GM21390 (cell line): ENCODE results near the gene VWA5B1.
"Not testable (repeated sequence)": the region's sequence is repeated elsewhere in the genome, so short reads cannot be mapped to it uniquely, and the experiment has no call there.

Source experiments
- ATAC-seq: cut with Tn5 transposase; IDR thresholded peaks from one replicate; pipeline ENCODE4 v1.9.1; 2021; ENCODE audit not compliant: unreplicated experiment

VWA5B1 gene, protein sequence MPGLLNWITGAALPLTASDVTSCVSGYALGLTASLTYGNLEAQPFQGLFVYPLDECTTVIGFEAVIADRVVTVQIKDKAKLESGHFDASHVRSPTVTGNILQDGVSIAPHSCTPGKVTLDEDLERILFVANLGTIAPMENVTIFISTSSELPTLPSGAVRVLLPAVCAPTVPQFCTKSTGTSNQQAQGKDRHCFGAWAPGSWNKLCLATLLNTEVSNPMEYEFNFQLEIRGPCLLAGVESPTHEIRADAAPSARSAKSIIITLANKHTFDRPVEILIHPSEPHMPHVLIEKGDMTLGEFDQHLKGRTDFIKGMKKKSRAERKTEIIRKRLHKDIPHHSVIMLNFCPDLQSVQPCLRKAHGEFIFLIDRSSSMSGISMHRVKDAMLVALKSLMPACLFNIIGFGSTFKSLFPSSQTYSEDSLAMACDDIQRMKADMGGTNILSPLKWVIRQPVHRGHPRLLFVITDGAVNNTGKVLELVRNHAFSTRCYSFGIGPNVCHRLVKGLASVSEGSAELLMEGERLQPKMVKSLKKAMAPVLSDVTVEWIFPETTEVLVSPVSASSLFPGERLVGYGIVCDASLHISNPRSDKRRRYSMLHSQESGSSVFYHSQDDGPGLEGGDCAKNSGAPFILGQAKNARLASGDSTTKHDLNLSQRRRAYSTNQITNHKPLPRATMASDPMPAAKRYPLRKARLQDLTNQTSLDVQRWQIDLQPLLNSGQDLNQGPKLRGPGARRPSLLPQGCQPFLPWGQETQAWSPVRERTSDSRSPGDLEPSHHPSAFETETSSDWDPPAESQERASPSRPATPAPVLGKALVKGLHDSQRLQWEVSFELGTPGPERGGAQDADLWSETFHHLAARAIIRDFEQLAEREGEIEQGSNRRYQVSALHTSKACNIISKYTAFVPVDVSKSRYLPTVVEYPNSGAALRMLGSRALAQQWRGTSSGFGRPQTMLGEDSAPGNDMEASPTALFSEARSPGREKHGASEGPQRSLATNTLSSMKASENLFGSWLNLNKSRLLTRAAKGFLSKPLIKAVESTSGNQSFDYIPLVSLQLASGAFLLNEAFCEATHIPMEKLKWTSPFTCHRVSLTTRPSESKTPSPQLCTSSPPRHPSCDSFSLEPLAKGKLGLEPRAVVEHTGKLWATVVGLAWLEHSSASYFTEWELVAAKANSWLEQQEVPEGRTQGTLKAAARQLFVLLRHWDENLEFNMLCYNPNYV

DNA sequence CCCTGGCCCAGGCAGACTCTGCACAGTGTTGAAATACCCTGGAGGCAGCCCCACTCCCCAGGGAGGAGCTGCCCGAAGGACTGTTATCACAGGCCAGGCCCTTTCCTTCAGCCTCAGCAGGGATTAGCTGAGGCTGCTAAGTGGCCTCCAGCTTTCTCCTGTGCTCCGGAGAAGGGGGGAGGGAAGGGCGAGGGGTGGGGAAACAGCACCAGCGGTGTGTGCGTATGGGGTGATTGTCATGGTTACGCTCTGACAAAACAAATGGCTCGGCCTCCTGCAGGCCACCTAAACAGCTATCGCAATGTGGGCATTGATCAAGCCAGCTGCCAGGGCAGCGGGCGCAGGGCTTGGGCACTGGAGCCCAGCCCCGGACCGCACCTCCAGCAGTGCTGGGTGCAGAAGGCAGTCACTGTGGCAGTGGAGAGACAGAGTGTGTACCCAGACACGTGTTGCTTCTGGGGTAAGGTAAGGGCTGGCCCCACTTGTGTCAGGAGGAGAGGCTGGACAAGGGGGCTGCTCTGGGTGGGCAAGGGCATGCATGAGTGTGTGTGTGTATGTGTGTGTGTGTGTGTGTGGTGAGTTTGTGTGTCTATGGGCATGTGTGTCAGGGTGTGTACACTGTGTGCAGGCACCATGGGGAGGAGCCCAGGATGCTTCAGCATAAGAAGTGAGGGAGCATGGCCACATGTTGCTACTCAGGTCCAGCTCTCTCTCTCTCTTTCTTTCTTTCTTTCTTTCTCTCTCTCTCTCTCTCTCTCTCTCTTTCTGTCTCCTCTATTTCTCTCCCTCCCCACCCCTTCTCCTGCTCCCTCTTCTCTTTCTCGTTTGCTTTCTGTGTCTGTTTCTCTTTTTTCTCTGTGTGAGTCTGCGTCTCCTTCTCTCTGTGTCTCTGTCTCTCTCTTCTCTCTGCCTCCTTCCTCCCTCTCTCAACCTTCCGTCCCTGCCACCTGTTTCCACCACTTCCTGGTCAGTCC is at the start of gene VWA5B1:
TSS of gene VWA5B1 (plus strand) at position 252 of the 974 bp plus-strand sequence. CDS start 19,727 bp downstream, outside the sequence.
- ATAC-seq, result no peak

DNA sequence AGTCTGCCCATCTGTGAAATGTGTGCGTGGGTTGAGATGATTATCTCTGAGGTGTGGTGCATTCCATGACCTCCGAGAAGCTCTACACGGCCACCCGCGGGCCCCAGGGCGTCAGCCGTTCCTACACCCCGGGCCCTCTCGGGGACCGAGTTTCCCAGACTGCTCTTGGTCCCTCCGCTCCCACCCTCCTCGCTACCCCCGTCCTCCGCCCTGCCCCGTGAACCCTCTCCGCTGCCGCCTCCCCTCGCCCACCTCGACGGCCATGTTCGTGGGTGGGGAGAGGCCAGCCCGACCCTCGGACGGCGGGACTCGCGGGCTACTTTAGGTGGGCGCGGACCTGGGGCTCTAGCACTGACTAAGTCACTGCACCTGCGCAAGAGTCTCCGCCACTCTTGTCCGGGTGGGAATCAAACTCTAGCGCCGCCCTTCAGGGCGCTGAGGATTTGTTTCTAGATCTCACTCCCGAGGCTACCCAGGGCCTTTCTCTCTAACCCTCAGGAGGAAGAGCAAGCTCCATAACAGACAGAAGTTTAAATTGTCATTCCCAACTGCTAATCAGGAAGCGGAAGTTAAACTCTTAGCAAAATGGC is 47.7 kb upstream of the VWA5B1 start:
- no peak for ATAC-seq

DNA sequence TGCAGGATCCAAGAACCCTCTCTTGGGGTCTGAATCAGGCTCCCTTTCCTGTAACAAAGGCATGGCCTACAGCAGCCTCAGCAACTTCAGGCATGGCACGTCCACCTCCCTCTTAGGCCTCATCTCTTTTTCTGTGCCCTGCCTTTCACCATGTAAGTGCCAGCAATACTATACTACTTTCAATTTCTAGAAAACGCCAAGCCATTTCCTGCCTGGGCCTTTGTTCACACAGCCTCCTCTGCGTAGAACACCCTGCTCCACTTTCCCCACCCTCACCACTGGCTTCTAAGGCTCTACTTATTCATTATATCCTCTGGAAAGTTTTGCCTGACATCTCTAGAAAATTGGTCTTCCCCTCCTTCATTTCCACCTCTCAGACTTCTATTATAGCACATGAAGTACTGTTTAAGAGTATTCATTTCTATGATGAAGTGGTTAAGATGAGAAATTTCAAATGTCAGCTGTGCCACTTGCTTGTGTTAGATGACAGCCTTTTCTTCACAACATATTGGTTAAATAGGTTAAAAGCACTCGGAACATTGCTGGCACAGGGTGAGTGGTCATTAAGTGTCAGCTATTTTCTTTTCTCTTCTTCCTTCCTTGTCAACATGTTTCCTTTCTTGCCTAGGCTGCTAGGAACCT is 41.6 kb upstream of the VWA5B1 start:
- ATAC-seq, result no peak

DNA sequence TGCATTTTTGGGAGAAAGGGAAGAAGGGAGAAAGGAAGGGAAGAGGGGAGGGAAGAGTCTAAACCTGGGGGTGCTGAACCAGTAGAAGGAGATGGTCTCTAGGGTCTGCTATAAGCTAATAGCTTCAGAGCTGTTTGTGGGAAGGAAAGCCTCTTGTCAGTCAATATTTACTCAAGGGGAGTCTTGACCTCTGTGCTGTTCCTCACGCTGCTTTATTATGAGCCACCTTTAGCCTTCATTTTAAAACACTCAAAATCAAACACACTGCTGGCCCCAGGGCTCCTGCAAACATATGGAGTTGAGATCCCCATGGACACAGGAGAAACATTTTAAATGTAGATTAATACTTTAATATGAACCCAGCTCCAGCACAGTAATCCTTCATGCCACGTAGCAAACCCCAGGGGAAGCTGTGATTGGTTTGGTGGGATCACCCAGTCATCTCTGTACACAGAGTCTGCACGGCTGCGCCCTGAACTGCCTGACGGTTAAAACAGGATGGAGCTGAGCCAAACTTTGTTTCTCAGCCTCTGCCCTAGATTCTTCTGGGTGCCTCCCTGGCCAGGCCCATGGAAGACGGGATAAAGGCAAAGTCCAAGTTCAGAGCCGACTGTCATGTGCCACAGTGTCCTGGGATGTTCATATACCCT is 40.2 kb upstream of the VWA5B1 start:
- no peak for ATAC-seq

DNA sequence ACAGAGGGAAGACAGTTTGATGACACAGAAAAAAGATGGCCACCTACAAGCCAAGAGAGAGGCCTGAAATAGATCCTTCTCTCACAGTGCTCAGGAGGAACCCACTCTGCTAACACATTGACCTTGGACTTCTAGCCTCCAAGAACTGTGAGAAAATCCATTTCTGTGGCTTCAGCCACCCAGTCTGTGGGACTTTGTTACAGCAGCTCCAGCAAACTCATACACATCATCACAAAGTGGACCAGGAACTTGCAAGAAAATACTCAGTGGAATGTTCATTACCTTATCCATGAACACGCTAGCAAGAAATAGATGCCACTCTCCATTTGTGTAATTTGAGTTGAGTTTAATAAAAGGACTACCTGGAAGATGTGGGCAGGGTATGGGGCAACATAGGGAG is 38.1 kb upstream of the VWA5B1 start:
- no peak for ATAC-seq

DNA sequence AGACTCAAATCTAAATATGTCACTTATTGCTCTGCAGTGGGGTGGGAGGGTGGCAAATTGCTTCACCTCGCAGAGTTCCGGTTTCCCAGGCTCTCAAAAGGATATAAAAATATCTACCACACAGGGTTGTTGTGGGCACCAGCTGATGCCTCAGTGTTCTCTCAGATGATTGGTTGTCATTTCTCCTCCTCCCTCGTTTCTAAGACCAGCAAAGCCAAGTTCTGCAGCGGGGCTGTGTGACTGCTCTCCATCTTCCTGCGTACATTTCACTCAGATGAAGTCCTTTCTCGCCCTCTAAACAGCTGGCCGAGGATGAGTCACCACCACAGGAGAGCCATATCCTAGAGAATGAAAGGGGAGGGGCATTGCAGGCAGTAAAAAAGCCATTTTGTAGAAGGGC is 35.0 kb upstream of the VWA5B1 start:
- no peak for ATAC-seq

DNA sequence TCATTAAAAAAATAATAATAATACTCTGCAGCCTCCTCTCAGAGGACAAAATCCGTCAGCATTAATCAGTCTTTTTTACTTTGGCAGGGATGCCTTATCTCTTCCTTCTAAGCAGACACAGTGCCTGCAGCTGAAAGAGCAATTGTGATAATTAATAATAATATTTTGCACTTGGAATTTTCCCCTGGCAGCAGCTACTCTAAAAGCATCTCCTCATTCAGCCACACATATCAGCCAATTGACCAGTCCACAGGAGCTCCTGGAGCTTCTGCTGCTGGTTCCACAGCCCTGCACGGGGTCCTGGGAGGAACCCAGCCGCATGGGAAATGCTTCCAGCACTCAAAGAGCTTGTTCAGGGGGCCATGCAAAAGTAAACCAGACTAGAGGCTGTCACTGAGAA is 31.0 kb upstream of the VWA5B1 start:
- ATAC-seq, result no peak

DNA sequence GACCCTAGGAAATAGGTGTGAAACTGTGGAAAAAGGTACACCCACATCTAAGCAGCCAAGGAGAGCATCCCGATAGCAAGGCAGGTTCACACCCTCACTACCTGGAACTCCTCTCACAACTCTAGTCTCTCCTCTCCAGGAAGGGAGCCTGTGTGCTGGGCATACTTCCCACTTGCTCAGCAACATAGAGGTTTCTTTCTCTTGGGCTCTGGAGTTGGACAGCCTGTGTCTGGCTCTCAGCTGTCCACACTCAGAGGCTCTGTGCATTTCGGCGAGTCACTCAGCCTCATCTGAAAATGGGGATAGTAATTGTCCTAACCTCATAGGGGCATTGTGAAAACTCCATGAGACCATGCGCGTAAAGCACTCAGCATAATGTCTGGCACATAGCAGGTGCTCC is 29.6 kb upstream of the VWA5B1 start:
- no peak for ATAC-seq

DNA sequence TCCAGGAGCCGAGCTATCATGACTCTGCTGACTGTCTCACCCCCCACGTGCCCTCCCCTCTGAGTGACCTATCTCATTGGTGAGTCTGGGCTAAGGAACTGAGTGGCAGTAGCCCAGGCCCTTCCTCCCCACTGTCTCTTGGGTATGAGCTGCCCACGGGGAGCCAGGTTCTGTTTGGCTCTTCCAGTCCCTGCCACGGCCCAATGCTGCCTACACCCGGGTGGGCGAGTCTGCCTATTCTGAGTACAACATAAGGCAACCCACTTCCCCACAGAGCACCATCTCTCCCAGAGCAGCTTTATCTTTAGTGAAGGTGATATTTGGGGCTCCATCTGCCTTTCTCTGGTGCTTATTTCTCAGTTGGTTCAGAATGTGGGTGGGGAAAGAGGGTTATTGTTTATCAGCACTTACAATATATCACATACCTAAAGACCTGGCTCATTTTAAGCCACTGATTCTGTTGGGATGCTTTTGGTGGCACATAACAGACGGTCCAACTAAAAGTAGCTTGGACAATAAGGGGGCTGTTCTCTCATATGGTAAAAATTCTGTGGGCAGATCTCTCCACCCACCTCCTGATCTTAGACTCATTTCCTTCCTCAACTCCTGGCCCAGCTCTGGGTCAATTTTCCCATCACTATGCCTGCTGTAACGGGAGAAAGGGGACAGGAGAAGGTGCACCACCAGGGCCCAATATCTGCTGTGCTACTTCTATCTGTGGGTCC is 27.7 kb upstream of the VWA5B1 start:
- ATAC-seq, result no peak

DNA sequence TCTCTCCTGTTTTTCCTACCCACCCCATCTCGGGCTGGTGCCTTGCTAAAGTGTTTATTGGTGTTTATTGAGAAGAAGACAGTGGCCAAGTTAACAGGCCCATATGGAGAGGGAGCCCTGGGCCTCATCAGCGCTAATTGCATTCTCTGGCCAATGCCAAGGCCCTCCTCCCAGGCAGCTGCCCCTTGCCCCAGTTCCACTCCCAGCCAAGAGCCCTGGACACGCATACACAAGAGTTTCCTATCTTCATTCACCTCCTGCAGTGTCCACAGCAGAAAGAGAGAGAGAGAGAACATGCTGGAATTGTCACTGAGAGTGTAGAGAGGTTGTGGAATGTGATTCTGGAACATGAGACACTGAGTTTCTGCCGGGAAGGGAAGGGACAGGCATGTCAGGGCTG is 25.4 kb upstream of the VWA5B1 start:
- no peak for ATAC-seq

DNA sequence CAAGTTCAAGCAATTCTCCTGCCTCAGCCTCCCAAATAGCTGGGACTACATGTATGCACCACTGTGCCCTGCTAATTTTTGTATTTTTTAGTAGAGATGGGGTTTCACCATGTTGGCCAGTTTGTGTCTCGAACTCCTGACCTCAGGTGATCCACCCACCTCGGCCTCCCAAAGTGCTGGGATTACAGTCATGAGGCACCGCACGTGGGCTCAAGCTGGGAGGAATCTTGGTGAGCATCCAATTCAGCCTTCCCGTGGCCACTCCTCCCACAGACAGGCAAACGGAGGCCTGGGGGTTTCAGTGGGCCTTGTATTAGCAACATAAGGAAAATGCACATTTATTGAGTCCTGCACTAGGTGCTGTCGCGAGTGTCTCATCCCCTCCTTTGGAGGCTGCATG is 24.5 kb upstream of the VWA5B1 start:
- ATAC-seq, result no peak

DNA sequence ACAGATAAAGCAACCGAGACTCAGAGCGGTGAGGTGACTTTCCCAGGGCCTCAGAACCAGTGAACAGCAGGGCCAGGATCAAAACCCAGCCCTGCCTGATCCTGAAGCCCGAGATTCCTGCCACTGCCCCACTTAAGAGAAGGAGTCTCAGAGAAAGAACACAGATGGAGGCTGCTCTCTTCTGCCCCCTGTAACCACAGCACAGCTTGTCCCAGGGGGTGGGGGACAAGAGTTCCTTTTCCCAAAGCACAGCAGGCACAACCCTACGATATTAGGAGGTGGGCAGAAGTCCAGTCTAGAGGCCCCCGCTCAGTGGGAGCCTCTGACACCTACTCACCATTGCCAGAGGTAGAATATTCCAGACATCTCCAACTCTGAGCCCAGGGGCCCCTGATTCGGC is 24.0 kb upstream of the VWA5B1 start:
- ATAC-seq, result no peak

DNA sequence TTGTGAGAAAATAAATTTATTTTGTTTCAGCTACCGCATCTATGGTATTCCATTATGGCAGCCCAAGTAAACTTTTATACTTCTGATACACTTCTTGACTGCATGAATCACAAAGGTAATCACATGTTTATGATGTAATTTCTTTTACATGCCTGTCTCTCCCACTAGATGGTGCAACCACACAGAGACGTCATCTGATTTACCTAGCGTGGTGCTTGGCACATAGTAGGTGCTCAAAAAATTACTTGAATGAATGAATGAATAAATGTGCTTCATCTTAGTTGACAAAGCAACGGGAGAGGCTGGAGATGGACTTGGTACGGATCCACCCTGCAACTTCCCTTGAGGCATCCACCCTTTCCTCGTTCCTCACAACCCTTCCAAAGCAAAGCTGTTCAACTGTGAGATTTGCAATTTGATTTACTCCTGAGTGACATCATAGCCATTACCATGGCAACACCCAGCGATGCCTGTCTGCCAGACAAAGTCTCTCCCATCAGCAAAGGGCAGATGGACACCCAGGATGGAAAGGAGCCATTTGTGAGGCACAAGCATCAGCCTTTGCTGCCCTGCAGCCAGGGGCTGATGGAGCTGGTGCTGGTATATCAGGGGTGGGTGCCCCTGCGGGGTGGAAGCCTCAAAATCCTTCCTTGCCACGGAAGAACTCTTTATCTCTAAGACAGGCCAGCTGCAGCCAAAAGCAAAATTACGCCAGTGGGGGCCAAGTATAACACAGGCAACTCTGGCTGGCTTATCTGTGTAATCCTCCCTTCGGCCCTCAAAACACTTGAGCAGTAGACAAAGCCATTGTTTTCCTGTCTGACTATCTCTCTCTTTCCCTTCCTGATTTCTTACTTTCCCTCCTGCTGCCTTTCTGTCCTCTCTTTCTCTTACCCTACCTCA is 18.9 kb upstream of the VWA5B1 start:
- ATAC-seq, result no peak

DNA sequence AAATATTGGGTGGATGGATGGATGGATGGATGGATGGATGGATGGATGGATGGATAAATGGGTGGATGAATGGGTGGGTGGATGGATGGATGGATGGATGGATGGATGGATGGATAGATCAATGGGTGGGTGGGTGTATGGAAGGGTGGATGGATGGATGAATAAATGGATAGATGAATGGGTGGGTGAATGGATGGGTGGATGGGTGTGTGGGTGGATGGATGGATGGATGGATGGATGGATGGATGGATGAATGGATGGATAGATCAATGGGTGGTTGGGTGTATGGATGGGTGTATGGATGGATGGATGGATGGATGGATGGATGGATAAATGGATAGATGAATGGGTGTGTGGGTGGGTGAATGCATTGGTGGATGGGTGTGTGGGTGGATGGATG is 17.0 kb upstream of the VWA5B1 start:
- not testable (repeated sequence) for ATAC-seq

DNA sequence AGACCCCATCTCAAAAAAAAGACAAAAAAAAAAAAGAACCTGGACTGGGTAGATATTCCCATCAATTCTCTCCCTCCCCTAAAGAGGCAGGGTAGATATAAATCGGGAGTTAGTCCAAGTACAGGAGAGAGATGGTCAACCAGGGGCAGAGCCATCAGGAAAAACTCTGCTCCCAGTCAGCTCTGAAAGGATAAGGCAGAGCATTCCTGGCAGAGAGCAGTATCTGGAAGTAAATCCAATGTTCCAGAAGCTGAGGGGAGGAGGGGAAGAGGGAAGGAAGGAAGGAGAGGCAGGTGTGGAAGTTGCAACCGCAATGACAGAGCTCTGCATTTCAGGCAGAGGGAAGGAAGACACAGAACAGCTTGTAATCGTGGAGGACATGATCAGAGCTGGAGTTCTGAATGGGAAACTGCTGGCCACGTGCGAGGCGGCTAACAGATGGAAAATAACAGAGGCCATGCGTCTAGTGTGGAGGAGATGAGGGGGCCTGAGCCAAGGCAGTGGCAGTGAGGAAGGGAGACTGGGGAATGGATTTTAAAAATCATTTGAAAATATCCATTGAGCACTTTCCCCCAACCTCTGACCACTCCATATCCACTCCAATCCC is 15.3 kb upstream of the VWA5B1 start:
- no peak for ATAC-seq

DNA sequence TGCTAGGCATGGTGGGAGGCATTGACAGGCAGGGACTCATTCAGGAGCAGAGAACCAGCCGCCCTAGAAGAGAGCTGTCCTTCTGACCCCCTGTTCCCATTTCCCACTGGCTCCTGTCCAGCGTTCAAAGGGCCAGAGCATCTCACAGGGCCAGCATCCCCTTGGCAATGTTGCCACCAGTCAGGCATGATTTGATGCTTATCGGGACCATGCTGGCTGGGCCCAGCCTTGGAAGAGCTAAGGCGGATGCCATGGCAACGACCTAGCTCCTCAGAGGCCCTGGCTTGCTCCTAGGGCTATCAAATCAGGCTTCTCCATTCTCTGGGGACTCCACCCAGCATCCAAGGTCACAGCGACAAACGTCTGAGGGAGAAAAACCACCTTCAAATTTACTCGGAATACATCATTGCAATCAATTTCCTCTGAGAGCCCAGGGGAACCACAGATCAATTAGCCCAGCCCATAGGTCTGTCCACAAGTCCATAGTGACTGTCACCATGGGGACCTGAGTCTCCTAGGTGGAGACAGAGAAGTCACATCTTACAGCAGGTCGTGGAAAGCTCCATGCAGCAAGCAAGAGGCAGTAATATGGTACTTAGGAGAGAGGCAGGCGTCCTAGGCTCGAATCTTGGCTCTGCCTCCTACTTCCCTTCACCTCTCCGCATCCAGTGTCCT is 14.1 kb upstream of the VWA5B1 start:
- ATAC-seq, result no peak
